AG04449 (cell line): ENCODE data around the gene TASP1.
"Not testable (repeated sequence)": the region's sequence is repeated elsewhere in the genome, so short reads cannot be mapped to it uniquely, and the experiment has no call there.

ENCODE experiments used
- CTCF ChIA-PET: fragments of 350-600 bp; formaldehyde crosslinking; extraction: SDS; loops from one replicate; lab custom pipeline; 2021; ENCODE audit warnings: antibody characterized with exemption; lab: Yijun Ruan, JAX
- POLR2A ChIA-PET: fragments of 400-600, 350-600 bp; formaldehyde crosslinking; extraction: SDS; loops from one replicate; lab custom pipeline; 2020; ENCODE audit warnings: antibody characterized with exemption, inconsistent platforms; lab: Yijun Ruan, JAX
- DNase-seq: peaks from one replicate; pipeline ENCODE4 v3.0.0-alpha.2; 2010; ENCODE audit warnings: low read depth, low spot score
- H3K4me3 ChIP-seq: 2 replicates; pipeline ENCODE4 v1.5.1; 2011; ENCODE audit warnings: low read depth, mild to moderate bottlenecking, control low read depth, low read length
- CTCF ChIP-seq: IDR thresholded peaks from one replicate; pipeline ENCODE4 v1.5.1; 2011; ENCODE audit warnings: mild to moderate bottlenecking, moderate library complexity, low read length, control low read depth, inconsistent platforms; ENCODE audit not compliant: insufficient read depth; ENCODE audit errors: missing control alignments

Gene TASP1

DNA sequence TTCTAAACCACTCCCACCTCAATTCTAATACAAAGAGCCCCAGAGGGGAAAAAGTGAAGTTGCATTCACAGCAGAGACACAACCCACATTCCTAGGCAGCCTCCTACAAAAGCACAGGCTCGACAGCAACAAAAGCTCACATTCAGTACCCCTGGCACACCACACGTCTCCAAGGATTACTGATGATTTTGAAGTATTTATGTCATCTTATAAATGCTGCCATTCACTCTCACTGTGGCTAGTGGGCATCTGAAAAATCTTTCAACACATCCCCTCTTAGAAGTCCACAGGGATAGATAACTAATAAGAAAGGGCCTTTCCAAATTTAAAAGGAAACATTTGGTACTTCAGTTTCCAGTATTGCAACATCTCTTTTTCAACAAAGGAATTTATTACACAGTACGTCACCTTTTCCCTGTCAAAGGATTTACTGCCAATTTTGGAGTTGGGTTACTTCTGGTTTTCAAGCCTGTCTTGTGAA is 146.7 kb downstream of the TASP1 start:
- no peak for DNase-seq
- TF ChIP-seq CTCF: no peak
- H3K4me3 ChIP-seq: no peak overlapping the region
- ChIA-PET CTCF (interaction anchor here (1.1 to 2.9 kb wide), 5 partner anchors 11 to 54 kb away, joined by 3 to 13 read pairs (median 4); no protein-coding TSS in a partner anchor), POLR2A (no interaction called here)

GRCh38 chr20:13487202-13487601 is 151.5 kb downstream of the TASP1 start:
- CTCF ChIA-PET: no interaction called here
- POLR2A ChIA-PET: no interaction called here
- no peak overlapping the region for H3K4me3 ChIP-seq
- no peak for TF ChIP-seq CTCF
- DNase-seq: no peak

GRCh38 chr20:13486694-13487093 is 152.0 kb downstream of the TASP1 start:
- POLR2A ChIA-PET: no interaction called here
- H3K4me3 ChIP-seq: no peak overlapping the region
- CTCF ChIA-PET: no interaction called here
- no peak for TF ChIP-seq CTCF
- no peak for DNase-seq

DNA sequence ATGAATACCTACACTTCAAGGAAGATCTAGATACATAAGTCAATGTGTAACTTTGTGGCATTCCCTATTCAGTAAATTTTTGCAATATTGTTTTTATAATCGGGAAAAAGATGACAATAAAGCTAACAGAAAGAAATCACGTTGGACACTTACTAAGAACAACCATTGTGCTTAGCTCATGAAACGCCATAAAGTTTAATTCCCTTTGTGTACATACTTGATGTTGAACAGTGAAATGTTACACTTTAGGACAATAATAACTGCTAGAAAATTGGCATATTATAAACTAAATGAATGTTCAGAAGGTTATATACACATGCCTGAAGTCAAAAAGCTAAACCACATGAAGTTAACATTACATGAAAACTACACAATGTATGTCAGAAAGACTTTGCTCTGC is 153.2 kb downstream of the TASP1 start:
- no peak for TF ChIP-seq CTCF
- no peak for DNase-seq
- H3K4me3 ChIP-seq: no peak overlapping the region
- ChIA-PET CTCF (interaction anchor here (1.4 kb wide), 1 partner anchor 26 kb away, joined by 3 read pairs; no protein-coding TSS in a partner anchor), POLR2A (interaction anchor here (1.0 kb wide), 1 partner anchor 14 kb away, joined by 4 read pairs; no protein-coding TSS in a partner anchor)

DNA sequence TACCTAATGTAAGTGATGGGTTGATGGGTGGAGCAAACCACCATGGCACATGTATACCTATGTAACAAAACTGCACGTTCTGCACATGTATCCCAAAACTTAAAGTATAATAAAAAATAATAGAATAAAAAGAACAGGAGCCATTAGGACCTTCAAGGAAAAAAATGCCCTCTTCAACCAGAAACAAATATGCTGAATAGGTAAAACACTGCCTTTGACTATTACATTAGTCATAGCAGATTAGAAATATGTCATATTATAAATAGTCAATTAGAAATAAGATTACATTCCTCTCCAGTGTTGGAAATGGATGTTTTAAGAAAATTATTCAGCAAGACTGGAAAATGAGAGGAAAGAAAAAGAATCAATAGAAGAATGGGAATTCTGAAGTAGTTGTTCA is 153.7 kb downstream of the TASP1 start:
- POLR2A ChIA-PET, H3K4me3 ChIP-seq, DNase-seq: not testable (repeated sequence)
- CTCF ChIA-PET: interaction anchor here (1.4 kb wide), 1 partner anchor 25 kb away, joined by 3 read pairs; no protein-coding TSS in a partner anchor

DNA sequence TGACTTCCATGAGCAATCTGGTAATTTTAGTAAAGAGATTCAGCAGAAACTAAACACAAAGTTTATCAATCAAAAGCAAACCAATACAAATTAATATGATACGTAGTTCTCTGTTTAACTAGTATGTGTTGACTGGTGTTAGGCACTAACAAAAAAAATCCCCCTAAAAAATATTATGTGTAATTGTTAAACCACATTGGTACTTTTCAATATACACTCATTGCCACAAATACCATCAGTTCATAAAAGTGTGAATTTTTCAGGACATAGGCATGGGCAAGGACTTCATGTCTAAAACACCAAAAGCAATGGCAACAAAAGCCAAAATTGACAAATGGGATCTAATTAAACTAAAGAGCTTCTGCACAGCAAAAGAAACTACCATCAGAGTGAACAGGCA is 155.3 kb downstream of the TASP1 start:
- POLR2A ChIA-PET, DNase-seq, H3K4me3 ChIP-seq: not testable (repeated sequence)
- CTCF ChIA-PET: interaction anchor here (0.7 kb wide), 1 partner anchor 101 kb away, joined by 3 read pairs; no protein-coding TSS in a partner anchor

GRCh38 chr20:13478366-13478765 is 160.4 kb downstream of the TASP1 start:
- no peak overlapping the region for H3K4me3 ChIP-seq
- POLR2A ChIA-PET: no interaction called here
- CTCF ChIA-PET: no interaction called here
- no peak for DNase-seq
- no peak for TF ChIP-seq CTCF
